HG02798 (cell line): ENCODE results near the gene LGALS7.

Experiments used
- ATAC-seq: cut with Tn5 transposase; IDR thresholded peaks from one replicate; pipeline ENCODE4 v1.9.1; 2021; ENCODE audit warnings: mild to moderate bottlenecking; ENCODE audit not compliant: unreplicated experiment, poor library complexity

LGALS7 gene

GRCh38 chr19:38742296-38742695 lies 31.0 kb downstream of the LGALS7 start:
- no peak for ATAC-seq

DNA sequence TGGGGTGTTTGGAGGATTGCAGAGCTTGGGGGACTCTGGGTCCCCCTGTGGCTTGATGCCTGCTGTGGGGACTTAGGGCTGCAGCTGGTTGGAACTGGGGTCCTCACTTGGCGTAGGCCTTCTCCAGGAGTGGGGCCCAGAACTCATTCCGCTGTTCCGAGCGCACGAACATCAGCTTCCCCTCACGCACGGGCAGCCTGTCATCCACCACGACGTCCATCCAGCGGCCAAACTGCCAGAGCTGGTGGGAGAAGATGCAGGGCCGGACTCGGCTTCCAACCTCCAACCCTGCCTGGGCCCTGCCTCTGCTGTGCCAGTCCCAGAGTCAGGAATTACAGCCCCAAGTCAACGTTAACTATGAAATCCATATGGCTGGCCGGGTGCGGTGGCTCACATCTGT lies 31.6 kb downstream of the LGALS7 start:
- no peak for ATAC-seq

DNA sequence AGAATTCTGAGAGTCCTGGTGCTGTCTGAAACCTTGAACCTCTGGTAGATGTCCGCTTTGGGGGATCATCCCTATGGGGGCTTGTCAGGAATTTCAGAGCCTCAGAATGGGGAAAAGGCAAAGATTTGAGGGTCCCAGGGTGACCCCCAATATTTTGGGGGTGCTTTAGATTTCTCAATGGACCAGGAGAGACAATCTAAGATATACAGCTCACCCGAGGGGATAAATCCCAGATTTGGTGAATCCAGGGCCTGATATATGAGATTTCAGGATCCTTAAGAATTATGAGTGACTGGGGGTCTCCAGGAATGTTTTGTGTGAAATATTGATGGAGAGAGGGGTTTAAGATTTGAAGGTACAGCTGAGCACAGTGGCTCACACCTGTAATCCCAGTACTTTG lies 32.4 kb downstream of the LGALS7 start:
- ATAC-seq, result no peak

- no peak for ATAC-seq
Observed at GRCh38 chr19:38740257-38740592, 33.1 kb downstream of the LGALS7 start.

DNA sequence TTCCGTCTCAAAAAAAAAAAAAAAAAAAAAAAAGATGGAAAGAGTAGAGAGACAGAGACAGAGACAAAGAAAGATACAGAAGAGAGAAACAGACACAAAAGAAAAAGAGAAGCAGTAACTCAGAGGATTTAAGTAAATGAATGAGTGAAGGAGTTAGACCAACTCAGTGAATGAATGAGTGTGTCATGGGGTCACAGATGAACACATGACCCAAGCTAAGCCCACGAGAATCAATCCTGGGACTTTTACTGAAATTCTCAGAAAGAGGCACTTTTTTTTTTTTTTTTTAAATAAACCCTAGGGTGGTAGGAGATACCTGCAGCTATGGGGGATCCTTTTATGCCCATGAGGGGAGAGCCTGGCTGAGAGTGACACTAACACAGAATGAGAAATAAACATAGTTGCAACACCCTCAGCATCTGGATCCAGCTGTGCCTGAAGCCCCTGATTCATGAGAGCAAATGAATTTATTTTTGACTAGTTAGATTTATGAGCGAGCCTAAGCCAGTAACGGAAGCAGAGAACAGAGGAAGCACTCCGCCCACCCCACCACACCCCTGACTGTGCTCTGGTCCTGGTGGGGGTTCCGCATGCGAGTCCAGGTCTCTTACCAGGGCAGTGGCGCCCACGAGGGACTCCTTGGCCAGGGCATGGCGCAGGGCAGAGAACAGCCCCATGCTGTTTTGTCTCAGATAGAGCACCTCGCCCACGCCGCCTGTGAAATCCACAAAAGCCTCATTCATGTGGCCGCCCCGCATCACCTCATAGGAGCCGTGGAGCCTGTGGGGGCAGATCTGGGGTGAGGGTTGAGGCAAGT lies 33.7 kb downstream of the LGALS7 start:
- ATAC-seq, result no peak

DNA sequence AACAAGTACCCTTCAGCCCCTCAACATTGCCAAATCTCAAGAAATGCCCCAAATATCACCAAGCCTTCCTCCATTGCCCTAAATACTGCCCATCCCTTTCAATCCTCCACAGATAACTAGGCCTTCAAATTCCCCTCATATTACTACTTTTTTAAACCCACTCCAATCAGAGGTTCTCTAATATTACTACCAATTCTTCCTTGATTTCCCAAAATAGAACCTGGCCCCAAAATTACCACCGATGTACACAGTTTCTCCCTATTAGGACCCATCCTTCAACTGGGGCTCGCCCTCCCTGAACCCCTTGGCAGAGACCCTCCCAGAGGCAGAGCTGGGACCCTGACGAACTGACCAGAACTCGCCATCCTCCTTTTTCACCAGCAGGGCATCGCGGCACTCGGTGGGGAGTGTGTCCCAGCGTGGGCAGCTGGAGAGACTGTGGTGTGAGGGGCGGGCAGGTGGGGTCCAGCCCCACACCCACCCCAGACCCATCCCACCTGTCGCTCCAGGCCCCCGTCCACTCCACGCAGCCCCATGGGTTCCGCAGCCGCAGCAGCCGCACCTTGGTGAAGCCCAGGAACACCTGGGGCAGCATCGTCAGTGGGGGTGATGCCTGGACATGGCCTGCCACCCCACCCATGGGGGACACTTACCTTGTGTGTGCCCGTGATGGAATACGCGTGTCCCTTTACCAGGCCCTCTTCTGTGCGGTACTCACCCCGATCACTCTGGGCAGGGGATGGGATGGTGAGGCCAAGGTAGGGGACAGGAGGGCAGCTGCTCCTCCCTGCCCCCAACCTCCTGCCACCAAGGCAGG lies 35.2 kb downstream of the LGALS7 start:
- ATAC-seq, result no peak

GRCh38 chr19:38737281-38737865 lies 35.9 kb downstream of the LGALS7 start:
- no peak for ATAC-seq

DNA sequence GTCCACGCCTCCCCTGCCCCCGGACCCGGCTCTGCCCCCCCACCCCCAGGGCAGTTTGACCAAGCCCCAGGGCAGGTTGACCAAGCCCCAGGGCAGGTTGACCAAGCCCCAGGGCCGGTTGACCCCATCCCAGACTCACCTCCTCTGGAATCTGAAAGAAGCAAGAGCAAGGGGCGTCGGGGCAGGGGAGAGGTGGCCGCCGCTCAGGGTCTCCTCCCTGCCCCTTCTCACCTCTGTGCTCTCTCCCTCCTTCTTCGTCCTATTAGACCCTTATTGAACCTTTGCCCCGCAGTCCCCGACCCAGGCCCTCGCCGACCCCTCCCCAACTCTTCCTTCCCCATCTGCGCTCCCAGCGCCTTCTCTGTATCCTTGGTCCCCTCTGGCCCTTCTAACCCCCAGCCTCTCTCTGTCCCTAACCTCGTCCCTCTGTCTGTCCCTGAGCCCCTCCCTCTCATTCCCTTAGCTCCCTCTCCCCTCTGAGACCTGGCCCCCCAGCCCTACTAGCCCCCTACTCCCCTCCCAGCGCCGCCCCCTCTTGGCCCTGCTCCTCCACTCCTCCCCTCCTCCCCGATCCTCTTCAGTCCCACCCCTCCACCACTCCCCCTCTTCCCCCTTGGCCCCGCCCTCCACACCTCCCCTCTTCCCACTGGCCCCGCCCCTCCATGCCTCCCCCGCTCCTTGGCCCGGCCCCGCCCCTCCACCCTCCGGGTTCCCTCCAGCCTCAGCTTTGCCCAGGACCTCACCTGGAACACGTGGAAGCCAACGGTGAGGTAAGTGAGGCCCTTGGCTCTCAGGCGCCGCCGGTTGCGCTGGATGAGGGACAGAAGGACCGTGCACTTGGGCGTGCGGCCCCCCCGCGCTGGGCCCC lies 36.7 kb downstream of the LGALS7 start:
- ATAC-seq, result no peak

GRCh38 chr19:38736036-38736412 lies 37.3 kb downstream of the LGALS7 start:
- ATAC-seq, result no peak

GRCh38 chr19:38735257-38735686 lies 38.0 kb downstream of the LGALS7 start:
- peak; percentile 33 for ATAC-seq

DNA sequence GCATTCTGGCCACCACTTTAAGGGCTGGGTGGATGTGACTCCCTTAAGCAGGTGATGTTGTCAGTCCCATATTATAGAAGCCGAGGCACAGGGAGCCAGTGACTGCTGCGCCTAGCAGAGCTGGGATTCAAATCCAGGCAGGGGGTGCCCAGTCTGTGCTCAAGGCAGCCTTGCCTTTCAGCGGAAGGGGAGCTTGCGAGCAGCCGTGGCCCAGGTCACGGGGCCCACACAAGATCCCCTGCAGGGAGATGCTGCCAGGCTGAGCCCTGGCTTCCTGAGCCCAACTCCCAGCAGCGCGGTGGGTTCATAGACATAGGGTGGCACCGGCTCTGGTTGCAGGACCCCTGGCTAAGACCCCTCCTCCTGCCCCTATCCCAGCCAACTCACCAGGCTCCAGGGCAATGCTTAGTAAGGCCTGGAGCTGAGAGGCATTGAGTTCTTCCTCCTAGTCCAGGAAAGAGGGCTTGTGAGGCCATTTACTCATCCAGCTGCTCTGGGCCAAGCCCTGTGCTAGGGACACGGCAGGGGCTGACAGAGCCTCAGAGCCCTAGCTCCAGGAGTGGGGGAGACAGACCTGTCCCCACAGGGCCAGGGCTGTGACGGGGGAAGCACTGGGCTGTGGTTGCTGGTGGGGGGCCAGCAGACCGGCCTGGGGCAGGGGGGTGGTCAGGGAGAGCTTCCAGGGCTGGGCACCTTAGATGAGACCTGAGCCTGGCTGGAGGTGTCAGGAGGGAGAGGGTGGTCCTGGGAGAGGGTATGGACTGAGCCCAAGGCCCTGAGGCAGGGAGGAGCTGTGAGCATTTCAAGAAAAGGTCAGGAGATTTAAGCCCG lies 38.7 kb downstream of the LGALS7 start:
- ATAC-seq, result no peak

DNA sequence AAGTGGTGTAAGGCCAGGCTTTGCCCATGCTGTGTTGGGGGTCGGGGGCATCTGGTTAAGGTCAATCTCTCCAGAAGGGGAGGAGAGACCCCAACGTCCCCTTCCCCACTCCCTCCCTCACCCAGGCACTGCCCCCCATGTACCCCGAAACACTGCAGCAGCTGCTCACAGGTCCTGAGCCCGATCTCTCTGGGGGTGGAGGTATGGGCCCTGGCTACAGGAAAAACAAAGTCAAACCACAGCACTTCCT lies 39.2 kb downstream of the LGALS7 start:
- no peak for ATAC-seq

- ATAC-seq, result no peak
Observed at GRCh38 chr19:38733493-38734175, 39.7 kb downstream of the LGALS7 start.

DNA sequence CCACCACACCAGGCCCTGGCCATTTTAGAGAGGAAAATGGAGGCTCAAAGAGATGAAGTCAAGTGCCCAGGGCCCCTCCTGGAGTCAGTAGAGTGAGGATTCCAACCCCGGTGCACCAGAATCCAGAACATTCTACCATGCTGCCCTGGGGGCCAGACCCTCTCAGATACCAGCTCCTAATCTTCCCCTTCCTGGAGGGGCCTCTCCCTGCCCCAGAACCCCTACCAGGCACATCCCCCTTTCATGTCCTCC lies 40.1 kb downstream of the LGALS7 start:
- no peak for ATAC-seq

DNA sequence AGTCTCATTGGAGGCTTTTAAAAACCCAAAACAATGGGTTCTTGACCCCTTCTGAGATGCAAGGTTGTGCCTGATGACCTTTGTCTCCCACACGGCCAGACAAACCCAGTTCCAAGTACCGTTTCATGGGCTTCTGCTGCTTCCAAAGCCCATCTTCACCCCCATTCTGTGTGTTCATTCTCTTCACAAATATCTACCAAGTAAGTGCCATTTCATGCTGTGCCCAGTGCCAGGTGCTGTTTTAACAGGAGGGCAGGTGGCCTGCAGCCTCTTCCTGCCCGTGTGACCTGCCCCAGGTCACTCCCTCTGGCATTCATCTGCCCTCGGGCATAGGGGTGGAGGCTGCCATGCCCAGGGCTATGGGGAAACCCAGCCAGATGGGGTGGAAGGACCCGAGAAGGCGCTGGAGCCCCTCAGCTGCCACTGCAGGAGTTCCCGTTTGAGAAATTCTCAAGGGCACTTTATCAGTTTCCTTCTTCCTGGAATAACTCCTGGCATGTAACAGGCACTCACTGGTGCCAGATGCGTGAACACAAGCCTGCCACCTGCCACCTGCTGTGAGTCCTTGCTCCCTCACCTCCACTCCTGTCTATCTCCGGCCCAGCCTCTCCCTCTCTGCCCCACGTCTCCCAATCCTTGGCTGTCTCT lies 41.5 kb downstream of the LGALS7 start:
- ATAC-seq, result no peak

- ATAC-seq, result no peak
Observed at GRCh38 chr19:38730731-38731589, 42.4 kb downstream of the LGALS7 start.

GRCh38 chr19:38730470-38730730 lies 42.9 kb downstream of the LGALS7 start:
- ATAC-seq, result no peak

DNA sequence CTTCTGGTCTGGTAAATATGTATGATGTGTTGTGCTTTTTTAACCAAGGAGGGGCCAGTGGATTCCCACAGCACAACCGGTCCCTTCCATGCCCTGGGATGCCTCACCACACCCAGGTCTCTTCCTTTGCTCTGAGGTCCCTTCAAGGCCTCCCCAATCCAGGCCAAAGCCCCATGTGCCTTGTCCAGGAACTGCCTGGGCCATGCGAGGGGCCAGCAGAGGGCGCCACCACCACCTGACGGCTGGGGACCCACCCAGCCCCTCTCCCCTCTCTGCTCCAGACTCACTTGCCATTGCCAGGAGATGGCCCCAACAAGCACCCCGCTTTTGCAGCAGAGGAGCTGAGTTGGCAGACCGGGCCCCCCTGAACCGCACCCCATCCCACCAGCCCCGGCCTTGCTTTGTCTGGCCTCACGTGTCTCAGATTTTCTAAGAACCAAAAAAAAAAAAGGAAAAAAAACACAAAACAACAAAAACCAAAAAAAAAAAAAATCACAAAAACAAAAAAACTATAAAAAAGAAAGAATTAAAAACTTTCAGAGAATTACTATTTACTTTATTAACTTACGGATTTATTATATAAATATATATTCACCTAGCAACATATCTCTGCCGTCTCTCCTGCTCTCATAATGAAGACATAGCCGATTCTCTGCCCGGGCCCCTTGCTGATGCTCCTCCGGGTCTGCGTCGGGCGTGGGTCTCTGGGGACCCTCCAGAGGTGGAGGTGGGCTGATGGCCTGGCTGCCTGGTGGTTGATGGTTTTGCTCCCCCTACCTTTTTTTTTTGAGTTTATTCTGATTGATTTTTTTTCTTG lies 43.5 kb downstream of the LGALS7 start:
- no peak for ATAC-seq
